ENCODE results near the gene HADHB.

HADHB gene

GRCh38 chr2:26299471-26300101 is 54.8 kb downstream of the HADHB start:
- TF ChIP-seq FOXM1 (IDR thresholded peaks at IDR 0.05; ENCODE audit: borderline replicate concordance, low read depth) (0 out of 2 replicates have a peak, but pooled peaks have one; percentile 14), EP300 (IDR thresholded peaks at IDR 0.05; ENCODE audit: borderline replicate concordance) (peak; percentile 18; the same call in 1 of the 2 replicates), ZBTB7A (IDR thresholded peaks at IDR 0.05; ENCODE audit: low read depth) (peak; percentile 50; the same call in 1 of the 2 replicates), NFIC (IDR thresholded peaks at IDR 0.05) (no peak)

DNA sequence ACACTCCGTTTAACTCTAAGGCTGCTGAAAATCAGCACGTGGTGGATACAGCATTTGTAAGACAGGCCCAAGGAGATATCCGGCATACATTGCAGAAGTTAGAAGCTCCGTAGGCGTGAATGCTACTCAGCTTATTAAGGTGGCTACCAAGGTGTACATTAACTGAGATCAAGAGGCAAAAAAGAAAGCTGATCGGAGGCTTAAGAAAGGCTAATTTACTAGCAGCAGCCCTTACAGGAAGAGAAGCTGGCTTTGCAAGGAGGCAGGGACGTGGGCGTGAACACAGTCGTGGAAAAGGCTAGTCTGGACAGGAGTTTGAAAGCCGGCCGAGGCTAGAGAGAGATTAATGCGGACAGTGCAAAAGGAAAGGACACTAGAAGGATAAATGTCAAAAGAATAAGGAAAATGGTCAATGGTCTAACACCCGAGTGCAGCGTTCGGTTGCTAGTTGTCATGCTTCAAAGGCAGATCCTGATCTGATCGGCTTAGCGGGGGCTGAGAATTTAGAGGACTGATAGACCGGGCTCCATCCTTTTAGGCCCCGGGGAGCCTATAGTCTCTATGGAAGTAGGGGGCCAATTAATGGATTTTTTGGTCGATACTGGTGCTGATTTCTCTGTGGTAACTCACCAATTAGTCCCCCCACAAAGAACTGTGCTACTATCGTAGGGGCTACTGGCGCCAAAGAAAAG is 55.6 kb downstream of the HADHB start:
- no peak for TF ChIP-seq TAF1 (IDR thresholded peaks at IDR 0.05; ENCODE audit: low read depth)
- TF ChIP-seq, protein P1, sequence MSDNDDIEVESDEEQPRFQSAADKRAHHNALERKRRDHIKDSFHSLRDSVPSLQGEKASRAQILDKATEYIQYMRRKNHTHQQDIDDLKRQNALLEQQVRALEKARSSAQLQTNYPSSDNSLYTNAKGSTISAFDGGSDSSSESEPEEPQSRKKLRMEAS (IDR thresholded peaks at IDR 0.05) = peak; percentile 69; the same call in 1 of the 2 replicates

DNA sequence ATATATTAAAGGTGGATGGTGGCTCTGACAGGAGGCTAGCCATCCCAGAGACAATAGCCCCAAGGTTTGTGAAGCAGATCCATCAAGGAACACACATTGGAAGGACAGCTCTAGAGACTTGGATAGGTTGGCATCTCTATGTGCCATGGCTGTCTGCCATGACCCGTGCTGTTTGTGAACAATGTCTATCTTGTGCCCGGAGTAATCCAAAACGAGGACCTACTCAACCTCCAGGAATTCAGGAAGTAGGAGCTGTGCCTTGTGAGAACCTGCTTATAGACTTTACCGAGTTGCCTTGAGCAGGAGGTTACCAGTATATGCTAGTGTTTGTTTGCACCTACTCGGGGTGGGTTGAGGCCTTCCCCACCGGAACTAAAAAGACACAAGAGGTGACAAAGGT is 58.1 kb downstream of the HADHB start:
- TF ChIP-seq YY1 (IDR thresholded peaks at IDR 0.05; ENCODE audit: low read depth) (0 out of 2 replicates have a peak, but pooled peaks have one; percentile 42), CREB1 (IDR thresholded peaks at IDR 0.05; ENCODE audit: low read depth) (no peak), CEBPB (IDR thresholded peaks at IDR 0.05) (no peak), TAF1 (IDR thresholded peaks at IDR 0.05; ENCODE audit: low read depth) (no peak), EP300 (IDR thresholded peaks at IDR 0.05; ENCODE audit: borderline replicate concordance) (peak; percentile 39; the same call in 1 of the 2 replicates), TEAD4 (IDR thresholded peaks at IDR 0.05) (peak; percentile 73), NFIC (IDR thresholded peaks at IDR 0.05) (peak; percentile 79), ZBTB7A (IDR thresholded peaks at IDR 0.05; ENCODE audit: low read depth) (no peak), EGR1 (IDR thresholded peaks at IDR 0.05) (no peak), FOXM1 (IDR thresholded peaks at IDR 0.05; ENCODE audit: borderline replicate concordance, low read depth) (no peak), TCF12 (IDR thresholded peaks at IDR 0.05; ENCODE audit: low read depth) (no peak), RAD21 (IDR thresholded peaks at IDR 0.05; ENCODE audit: low read depth) (no peak)
- TF ChIP-seq, protein P2, sequence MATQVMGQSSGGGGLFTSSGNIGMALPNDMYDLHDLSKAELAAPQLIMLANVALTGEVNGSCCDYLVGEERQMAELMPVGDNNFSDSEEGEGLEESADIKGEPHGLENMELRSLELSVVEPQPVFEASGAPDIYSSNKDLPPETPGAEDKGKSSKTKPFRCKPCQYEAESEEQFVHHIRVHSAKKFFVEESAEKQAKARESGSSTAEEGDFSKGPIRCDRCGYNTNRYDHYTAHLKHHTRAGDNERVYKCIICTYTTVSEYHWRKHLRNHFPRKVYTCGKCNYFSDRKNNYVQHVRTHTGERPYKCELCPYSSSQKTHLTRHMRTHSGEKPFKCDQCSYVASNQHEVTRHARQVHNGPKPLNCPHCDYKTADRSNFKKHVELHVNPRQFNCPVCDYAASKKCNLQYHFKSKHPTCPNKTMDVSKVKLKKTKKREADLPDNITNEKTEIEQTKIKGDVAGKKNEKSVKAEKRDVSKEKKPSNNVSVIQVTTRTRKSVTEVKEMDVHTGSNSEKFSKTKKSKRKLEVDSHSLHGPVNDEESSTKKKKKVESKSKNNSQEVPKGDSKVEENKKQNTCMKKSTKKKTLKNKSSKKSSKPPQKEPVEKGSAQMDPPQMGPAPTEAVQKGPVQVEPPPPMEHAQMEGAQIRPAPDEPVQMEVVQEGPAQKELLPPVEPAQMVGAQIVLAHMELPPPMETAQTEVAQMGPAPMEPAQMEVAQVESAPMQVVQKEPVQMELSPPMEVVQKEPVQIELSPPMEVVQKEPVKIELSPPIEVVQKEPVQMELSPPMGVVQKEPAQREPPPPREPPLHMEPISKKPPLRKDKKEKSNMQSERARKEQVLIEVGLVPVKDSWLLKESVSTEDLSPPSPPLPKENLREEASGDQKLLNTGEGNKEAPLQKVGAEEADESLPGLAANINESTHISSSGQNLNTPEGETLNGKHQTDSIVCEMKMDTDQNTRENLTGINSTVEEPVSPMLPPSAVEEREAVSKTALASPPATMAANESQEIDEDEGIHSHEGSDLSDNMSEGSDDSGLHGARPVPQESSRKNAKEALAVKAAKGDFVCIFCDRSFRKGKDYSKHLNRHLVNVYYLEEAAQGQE (IDR thresholded peaks at IDR 0.05; ENCODE audit: low read depth) = no peak
- TF ChIP-seq, protein P3, sequence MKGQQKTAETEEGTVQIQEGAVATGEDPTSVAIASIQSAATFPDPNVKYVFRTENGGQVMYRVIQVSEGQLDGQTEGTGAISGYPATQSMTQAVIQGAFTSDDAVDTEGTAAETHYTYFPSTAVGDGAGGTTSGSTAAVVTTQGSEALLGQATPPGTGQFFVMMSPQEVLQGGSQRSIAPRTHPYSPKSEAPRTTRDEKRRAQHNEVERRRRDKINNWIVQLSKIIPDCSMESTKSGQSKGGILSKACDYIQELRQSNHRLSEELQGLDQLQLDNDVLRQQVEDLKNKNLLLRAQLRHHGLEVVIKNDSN (IDR thresholded peaks at IDR 0.05) = no peak
- TF ChIP-seq, protein P1 (IDR thresholded peaks at IDR 0.05) = peak; percentile 66; the same call in 1 of the 2 replicates

- TF ChIP-seq TCF12 (IDR thresholded peaks at IDR 0.05; ENCODE audit: low read depth) (no peak), TEAD4 (IDR thresholded peaks at IDR 0.05) (no peak), CREB1 (IDR thresholded peaks at IDR 0.05; ENCODE audit: low read depth) (no peak), ZBTB7A (IDR thresholded peaks at IDR 0.05; ENCODE audit: low read depth) (no peak), EP300 (IDR thresholded peaks at IDR 0.05; ENCODE audit: borderline replicate concordance) (no peak), RAD21 (IDR thresholded peaks at IDR 0.05; ENCODE audit: low read depth) (no peak), YY1 (IDR thresholded peaks at IDR 0.05; ENCODE audit: low read depth) (no peak), FOXM1 (IDR thresholded peaks at IDR 0.05; ENCODE audit: borderline replicate concordance, low read depth) (no peak), TAF1 (IDR thresholded peaks at IDR 0.05; ENCODE audit: low read depth) (no peak)
- TF ChIP-seq, protein P1 (IDR thresholded peaks at IDR 0.05) = no peak
Observed at GRCh38 chr2:26305540-26305939, 60.8 kb downstream of the HADHB start.

DNA sequence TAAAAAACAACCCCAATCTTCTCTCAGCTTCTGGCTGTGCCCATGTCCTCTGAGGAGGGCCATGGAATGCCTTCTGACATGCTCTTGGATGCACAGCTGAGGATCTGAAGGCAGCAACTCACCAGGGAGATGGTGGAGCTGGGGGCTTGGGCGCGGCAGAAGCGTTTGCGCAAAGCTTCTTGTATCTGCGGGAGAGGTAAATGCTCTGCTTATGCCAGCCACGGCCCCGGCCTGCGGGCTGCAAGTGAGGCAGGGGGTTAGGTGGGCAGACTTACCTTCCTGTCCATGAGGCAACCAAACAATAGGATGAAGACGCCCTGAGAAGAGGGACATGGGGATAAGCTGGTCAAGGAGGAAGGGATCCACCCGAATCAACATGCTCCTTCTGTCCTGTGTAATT is 65.2 kb downstream of the HADHB start:
- TF ChIP-seq CREB1 (IDR thresholded peaks at IDR 0.05; ENCODE audit: low read depth) (no peak), NFIC (IDR thresholded peaks at IDR 0.05) (no peak), ZBTB7A (IDR thresholded peaks at IDR 0.05; ENCODE audit: low read depth) (no peak), CEBPB (IDR thresholded peaks at IDR 0.05) (no peak), RAD21 (IDR thresholded peaks at IDR 0.05; ENCODE audit: low read depth) (no peak), EGR1 (IDR thresholded peaks at IDR 0.05) (no peak), FOXM1 (IDR thresholded peaks at IDR 0.05; ENCODE audit: borderline replicate concordance, low read depth) (no peak)
- TF ChIP-seq, protein P1 (IDR thresholded peaks at IDR 0.05) = no peak
- TF ChIP-seq, protein P2 (IDR thresholded peaks at IDR 0.05; ENCODE audit: low read depth) = no peak
